Vagina (tissue), 2 donors: ENCODE data around the gene DAB2IP.

Experiments used
- POLR2A ChIP-seq, 2 donors: fragments of 450-650 bp; IDR thresholded peaks; one replicate each; pipeline ENCODE4 v1.6.1; 2017; ENCODE audit warnings: antibody characterized with exemption in 2 of 2, mild to moderate bottlenecking in 2 of 2, moderate library complexity in 2 of 2
- POLR2AphosphoS5 ChIP-seq, 2 donors: sonication (generic); formaldehyde crosslinking; IDR thresholded peaks; one replicate each; pipeline ENCODE4 v1.9.0; 2017; ENCODE audit warnings: antibody characterized with exemption in 2 of 2, mild to moderate bottlenecking in 2 of 2, low read depth in 1 of 2; ENCODE audit not compliant: insufficient read depth in 1 of 2
- TF ChIP-seq, protein P1 (sequence below), 3 experiments: fragments of 450-650 bp in 2 of 3; fragments of 200-600 bp in 1 of 3; sonication (generic) in 1 of 3; IDR thresholded peaks; one replicate each; pipeline ENCODE4 v1.5.1; 2017 to 2019; ENCODE audit warnings: antibody characterized with exemption in 3 of 3, mild to moderate bottlenecking in 2 of 3, moderate library complexity in 2 of 3

DNA sequence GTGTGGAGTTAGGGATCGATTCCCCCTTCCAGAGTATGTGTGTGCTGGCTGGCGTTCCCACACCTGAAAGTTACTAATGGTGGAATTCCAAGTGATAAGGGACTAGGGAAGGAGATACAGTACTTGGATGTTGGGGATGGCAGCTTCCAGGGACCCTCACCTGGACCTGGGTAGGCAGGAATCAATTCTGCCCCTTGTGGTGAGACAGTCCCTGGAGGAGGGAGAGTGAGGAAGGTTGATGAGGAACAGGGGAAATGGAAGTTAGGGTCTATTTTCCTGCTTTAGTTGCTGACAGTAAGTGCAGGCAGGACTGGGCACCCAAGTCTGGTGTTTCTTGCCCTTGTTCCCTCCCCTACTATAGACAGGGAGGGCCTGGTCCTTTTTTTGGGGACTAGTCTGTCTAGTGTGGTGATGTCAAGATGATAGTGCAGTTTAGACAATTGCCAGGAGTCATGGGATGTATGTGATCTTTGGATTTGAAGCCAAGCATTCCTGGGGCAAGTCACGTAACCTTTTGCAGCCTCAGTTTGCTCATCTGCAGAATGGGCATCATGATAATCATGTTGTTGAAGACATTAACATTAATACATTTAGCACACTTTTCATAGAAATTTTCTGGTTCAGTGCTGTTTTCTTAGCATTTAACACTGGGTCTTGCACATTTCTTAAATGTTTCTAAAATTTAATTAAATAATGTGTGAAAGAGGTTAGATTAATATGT lies 51.7 kb downstream of the DAB2IP start:
- TF ChIP-seq POLR2A (IDR thresholded peaks at IDR 0.05) (no peak), POLR2AphosphoS5 (IDR thresholded peaks at IDR 0.05; ENCODE audit: insufficient read depth in 1 of 2, low read depth in 1 of 2) (no peak)
- TF ChIP-seq, protein P1, sequence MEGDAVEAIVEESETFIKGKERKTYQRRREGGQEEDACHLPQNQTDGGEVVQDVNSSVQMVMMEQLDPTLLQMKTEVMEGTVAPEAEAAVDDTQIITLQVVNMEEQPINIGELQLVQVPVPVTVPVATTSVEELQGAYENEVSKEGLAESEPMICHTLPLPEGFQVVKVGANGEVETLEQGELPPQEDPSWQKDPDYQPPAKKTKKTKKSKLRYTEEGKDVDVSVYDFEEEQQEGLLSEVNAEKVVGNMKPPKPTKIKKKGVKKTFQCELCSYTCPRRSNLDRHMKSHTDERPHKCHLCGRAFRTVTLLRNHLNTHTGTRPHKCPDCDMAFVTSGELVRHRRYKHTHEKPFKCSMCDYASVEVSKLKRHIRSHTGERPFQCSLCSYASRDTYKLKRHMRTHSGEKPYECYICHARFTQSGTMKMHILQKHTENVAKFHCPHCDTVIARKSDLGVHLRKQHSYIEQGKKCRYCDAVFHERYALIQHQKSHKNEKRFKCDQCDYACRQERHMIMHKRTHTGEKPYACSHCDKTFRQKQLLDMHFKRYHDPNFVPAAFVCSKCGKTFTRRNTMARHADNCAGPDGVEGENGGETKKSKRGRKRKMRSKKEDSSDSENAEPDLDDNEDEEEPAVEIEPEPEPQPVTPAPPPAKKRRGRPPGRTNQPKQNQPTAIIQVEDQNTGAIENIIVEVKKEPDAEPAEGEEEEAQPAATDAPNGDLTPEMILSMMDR (IDR thresholded peaks at IDR 0.05) = no peak
